ENCODE data around the gene ZFPM1.
"Not testable (repeated sequence)": the region's sequence is repeated elsewhere in the genome, so short reads cannot be mapped to it uniquely, and the experiment has no call there.

ZFPM1 gene

GRCh38 chr16:88478889-88479792, 26.1 kb downstream of the ZFPM1 start:
- DNase-seq (ENCODE audit: low read depth) = no peak

GRCh38 chr16:88479793-88480760, 27.0 kb downstream of the ZFPM1 start:
- no peak for DNase-seq (ENCODE audit: low read depth)

DNA sequence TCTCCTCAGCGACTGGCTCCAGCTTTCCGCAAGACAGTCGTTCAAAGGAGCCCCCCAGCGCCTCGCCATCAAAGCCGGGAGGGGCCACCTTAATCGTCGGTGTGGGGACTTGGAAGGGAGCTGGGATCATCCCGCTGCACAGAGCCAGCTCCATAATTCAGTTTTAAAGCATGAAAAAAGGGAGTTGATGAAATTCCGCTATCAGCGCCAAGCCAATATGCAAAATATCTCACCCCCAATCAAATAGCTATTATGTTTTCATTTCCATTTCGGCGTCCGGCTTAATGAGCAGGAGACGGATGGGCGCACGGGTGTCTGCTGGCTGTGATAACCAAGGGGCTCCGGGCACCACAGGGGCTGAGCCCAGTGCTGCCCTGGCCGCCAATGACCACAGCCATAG, 27.7 kb downstream of the ZFPM1 start:
- DNase-seq (ENCODE audit: low read depth) = no peak

GRCh38 chr16:88481851-88482250, 28.8 kb downstream of the ZFPM1 start:
- no peak for DNase-seq (ENCODE audit: low read depth)

DNA sequence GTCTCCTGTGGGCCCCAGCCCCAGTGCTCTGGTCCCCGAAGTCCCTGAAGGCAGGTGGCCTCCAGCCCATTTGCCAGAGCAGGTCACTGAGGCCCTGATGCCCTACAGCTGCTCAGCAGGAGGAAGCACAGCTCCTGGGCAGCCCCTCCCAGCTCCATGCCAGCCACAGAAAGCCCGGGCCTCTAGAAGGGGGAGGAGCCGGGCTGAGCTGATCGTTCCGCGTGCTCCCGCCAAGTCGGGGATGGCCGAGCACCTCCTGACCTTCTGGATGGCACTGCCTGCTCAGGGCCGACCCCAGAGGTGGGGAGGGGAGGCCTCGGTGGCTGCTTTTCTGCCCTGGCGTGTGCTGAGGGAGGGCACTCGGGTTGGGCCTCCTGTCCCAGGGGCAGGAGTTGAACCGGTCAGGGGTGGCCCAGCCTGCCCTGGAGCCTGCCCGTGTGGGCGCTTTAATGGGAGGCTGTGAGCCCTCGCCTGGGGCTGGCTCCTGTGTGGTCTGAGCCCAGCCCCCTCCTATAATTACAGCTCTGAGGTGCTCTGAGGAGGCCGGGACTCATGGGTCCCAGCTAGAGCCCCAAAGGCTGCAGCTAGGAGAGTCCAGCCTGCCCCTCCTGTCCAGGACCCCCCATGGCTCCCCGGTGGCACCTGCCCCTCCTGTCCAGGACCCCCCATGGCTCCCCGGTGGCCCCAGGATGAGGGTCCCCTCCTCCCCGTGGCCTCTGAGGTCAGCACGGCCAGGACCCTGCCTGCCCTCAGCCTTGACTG, 29.7 kb downstream of the ZFPM1 start:
- DNase-seq (ENCODE audit: low read depth) = no peak

DNA sequence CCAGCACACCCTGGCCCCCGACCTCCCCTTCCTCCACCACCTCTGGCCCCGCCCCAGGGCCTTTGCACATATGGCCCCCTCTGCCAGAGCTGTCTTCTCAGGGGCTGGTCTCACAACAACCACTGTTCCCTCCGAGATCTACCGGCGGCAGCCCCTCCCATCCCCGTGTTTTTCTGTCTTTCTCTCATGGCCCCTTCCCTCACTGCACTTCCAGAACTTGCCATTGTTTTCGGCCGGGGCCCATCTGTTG, 30.2 kb downstream of the ZFPM1 start:
- DNase-seq (ENCODE audit: low read depth) = no peak

GRCh38 chr16:88484505-88485365, 31.7 kb downstream of the ZFPM1 start:
- DNase-seq (ENCODE audit: low read depth) = no peak

DNA sequence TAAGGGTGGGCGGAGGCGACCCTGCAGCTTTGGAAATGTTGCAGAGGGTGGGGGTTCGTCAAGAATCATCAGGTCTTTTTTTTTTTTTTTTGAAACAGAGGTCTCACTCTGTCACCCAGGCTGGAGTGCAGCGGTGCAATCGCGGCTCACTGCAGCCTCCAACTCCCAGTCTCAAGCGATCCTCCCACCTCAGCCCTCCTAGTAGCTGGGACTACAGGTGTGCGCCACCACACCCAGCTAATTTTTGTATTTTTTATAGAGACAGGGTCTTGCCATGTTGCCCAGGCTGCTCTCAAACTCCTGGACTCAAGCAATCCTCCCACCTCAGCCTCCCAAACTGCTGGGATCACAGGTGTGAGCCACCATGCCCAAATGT, 32.3 kb downstream of the ZFPM1 start:
- DNase-seq (ENCODE audit: low read depth) = not testable (repeated sequence)

DNA sequence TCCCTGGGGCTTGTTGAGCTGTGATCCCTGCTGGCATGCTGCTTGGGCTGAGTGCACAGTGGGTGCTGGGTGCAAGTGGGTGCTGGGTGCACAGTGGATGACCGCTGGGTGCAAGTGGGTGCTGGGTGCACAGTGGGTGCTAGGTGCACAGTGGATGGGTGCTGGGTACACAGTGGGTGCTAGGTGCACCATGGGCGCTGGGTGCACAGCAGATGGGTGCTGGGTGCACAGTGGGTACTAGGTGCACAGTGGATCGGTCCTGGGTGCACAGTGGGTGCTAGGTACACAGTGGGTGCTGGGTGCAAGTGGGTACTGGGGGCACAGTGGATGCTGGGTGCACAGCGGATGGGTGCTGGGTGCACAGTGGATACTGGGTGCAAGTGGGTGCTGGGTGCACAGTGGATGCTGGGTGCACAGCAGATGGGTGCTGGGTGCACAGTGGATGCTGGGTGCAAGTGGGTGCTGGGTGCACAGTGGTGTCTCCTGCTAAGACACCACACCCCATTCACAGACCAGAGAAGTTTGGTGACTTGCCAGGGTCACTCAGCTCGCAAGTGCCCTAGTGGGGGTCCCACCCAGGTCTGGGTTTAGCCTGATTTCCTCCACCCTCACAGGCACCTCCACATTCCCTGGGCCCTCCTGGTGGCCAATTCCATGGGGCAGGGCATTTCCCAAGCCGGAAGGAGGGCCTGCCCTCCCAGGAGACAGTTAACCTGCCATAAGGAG, 33.5 kb downstream of the ZFPM1 start:
- DNase-seq (ENCODE audit: low read depth) = no peak

DNA sequence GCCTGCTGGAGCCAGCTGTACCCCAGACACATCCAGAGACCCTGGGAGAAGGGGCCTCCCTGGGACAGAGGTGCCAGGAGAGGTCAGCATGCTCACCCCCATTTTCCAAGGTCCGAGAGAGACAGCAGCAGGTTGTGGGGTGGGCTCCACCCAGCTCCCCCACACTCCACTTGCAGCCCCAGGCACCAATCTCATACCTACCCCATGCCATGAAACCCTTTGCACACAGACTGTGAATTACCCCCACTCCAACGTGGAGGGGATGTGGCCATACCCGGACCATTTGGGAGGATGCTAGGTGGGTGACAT, 34.0 kb downstream of the ZFPM1 start:
- DNase-seq (ENCODE audit: low read depth) = no peak

- DNase-seq (ENCODE audit: low read depth) = no peak
These were observed 35.1 kb downstream of the ZFPM1 start for GRCh38 chr16:88487920-88488851.

DNA sequence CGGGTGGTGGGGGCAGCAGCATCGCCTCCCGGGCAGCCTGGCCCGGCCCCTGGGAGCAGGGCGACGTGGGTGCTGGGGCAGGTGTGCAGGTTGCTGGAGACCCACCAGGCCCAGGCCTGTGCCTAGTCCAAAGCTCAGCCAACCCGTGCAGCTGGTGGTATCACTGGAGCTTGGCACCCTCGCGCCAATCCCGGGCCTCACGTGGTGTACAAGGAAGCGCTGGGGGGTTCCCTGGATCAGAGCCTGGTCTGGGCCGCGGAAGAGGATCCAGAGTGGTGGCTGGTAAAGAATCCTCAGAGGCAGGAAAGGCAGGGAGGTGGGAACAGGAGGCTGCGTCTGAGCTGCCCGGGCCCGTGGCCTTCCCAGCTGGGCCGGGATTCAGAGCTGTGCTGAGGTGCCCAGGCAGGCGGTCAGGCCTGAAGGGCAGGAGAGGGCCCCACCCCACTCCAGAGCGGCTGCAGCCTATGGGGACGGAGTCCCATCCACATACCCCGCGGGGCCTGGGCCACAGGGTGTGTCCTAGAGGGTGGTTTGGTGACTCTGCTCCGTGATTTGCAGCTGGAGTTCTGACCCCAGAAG, 36.2 kb downstream of the ZFPM1 start:
- no peak for DNase-seq (ENCODE audit: low read depth)

DNA sequence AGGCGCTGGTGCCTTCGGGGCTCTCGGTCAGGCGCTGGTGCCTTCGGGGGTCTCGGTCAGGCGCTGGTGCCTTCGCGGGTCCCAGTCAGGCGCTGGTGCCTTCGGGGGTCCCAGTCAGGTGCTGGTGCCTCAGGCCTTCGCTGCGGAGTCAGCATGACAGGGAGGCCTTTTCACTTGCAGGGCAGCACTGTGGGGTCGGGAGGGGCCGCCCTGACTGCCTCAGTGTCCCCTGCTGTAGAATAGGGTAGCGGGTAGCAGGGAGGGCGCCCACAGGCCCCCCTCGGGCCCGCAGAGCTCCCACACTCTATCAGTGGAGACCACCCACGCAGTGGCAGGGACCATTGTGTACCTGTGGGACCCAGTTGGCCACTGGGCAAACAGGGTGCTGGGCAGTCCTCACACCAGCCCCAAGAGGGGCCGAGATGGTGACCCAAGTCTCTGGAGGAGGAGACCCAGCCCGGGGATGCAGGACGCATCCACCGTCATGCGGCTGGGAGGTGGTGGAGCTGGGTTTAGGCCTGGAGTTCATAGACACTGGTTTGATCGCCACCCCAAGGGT, 38.0 kb downstream of the ZFPM1 start:
- DNase-seq (ENCODE audit: low read depth) = no peak

DNA sequence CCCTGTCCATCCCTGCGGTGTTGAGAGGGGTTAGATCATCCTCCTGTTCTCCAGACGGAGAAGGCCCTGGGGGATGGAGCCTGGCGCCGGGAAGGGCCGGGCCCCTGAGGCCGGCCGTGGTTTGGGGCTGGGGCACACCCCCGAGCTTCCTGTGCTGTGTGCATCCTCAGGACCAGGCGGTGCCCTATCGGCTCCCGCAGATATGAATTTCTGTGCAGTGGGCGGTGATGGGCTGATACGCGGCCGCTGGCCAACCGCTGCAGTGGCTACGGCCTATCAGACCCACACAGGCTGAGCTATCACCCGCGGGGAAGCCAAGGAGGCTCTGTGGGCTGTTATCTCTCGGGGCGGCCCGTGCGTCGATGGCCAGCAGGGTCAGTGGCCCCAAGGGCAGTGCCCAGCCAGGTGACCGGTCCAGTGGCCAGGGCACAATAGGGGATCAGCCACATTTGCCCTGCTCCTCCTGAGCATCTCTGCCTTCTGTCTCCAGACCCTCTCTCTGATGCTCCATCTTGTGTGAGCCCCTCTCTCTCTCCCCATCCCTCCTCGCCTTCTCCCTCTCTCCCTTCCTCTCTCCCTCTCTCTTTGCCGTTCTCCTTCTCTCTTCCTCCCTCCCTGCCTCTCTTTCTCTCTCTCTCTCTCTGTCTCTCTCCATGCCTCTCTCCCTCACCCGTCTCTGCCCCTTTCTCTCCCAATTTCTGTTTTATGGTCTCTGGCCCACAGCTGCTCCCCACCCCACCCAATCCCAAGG, 38.7 kb downstream of the ZFPM1 start:
- DNase-seq (ENCODE audit: low read depth) = no peak

DNA sequence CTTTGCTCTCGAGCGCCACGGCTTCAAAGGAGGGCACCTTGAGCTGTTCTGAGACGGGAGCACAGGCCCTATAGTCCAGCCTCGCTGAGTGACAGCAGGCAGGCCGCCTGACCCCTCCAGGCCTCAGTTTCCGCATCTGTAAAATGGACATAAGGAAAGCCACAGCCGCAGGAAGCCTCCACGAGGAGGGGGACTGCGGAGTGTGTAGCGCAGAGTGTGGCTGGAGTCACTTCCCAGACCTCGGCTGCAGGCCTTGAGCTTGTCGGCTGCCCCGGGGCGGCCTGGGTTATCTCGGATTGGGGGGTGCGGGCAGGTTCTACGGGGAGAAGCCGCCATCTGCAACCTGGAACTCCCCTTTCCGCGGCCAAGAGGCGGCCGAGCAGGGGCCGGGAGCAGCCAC, 40.8 kb downstream of the ZFPM1 start:
- DNase-seq (ENCODE audit: low read depth) = no peak

DNA sequence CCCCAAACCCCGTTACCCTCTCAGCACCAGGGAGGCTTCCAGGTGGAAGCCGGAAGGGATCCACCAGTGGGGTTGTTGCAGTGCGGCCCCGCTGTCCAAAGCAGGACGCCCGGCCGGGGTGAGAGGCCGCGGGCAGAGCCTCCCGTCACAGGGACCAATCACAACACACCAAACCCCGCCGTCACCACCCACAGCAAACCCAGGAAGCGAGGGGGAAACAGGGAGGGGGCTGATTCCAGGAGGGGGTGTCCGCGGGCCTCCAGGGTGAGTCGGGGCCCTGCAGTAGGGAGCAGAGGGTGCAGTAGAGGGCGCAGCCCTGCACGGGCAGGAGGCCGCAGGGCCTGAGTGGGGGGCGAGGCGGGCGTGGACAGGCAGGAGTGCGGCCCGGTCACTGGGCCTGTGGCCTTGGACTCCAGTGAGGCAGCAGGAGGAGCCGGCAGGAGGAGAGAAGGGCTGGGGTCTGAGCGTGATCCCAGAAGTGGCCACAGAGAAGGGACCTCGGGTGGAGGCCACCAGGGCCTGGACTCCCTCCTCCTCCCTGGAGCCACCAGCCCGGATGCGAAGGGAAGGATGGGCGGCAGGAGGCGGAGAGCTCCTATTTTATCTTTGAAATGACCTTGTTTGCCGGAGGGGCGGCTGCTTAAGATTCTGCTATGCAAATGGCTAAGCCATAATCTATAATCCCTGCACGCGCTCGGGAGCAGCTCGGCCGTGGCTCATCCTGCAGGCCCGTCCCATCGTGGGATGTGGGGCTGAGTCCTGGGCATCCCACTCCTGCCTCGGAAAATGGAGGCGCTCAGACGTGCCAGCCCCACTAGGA, 41.5 kb downstream of the ZFPM1 start:
- DNase-seq (ENCODE audit: low read depth) = no peak

DNA sequence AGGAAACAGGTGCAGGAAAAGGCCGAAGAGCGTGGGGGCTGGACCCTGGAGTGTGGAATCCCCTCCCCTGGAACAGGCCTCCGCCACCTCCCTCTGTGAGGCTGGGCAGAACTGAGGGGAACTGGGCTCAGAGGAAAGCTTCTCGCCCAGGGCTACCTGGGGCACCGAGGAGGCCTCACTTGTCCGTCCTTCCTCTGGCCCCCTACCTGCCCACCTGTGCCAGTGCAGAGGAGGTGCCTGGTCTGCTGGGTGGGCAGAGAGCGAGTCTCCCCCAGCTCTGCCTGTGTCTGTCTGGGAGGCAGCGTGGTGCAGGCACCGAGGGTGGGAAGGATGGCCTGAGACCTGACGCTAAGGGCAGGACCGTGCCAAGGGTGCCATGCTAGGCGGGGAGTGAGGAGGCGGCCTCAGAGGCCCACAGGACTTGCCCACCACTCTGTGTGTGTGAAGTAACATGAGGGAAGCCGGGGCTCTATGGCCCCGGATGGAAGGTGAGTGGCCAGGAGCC, 42.2 kb downstream of the ZFPM1 start:
- no peak for DNase-seq (ENCODE audit: low read depth)

Measured in stromal cell of bone marrow (primary cell).